MM.1S (cell line): ENCODE measurements around the gene MAP3K15.

Experiments used
- EZH2 ChIP-seq: fragments of 300-600 bp; sonication (generic); optimal IDR thresholded peaks from 2 replicates; pipeline ENCODE3; 2017; ENCODE audit warnings: low read depth, mild to moderate bottlenecking, antibody characterized with exemption, low read length, mixed read lengths
- EZH2phosphoT487 ChIP-seq: fragments of 300-600 bp; sonication (generic); IDR thresholded peaks from 2 replicates; pipeline ENCODE4 v1.6.1; 2018; ENCODE audit warnings: antibody characterized with exemption, low read length

DNA sequence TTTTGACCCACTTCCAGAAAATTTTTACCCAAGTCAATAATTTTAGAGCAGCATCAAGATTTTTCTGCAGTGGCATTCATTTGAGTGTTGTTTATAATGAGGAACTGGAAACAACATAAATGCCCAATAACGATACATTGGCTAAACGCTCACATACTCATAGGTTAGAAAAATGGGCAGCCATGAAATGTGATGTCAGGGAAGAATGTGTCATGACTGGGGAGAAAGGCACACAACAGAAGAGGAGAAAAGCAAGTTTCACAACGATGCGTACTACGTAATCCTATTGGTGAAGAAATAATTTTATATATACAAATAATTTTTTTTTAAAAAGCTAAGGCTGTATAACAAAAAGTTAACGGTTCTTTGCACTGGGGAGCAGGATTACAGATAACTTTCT lies 33.6 kb upstream of the MAP3K15 start:
- TF ChIP-seq EZH2 (no peak), EZH2phosphoT487 (no peak)
